Left ventricle myocardium inferior (tissue), 1 donor: ENCODE measurements around the gene KIF13A. TPM values are rescaled to one million over a fixed set of nuclear protein-coding genes. Genes with fewer than 3 reads are reported as not detected.

ENCODE experiments used
- DNase-seq: peaks from one replicate; pipeline ENCODE4 v3.0.0-alpha.2; 2020
- H3K27ac ChIP-seq: fragments of 200-600 bp; replicated peaks from 2 replicates; pipeline ENCODE4 v1.8.0; 2021
- H3K27me3 ChIP-seq: fragments of 200-600 bp; 2 replicates; pipeline ENCODE4 v1.8.0; 2021; ENCODE audit warnings: low read depth
- H3K36me3 ChIP-seq: fragments of 200-600 bp; 2 replicates; pipeline ENCODE4 v1.8.0; 2021
- H3K4me1 ChIP-seq: fragments of 200-600 bp; 2 replicates; pipeline ENCODE4 v1.8.0; 2021
- H3K4me3 ChIP-seq: fragments of 200-600 bp; 2 replicates; pipeline ENCODE4 v1.8.0; 2021; ENCODE audit warnings: mild to moderate bottlenecking, moderate library complexity
- H3K9me3 ChIP-seq: fragments of 200-600 bp; replicated peaks from 2 replicates; pipeline ENCODE4 v1.8.0; 2021
- CTCF ChIP-seq: fragments of 200-600 bp; IDR thresholded peaks from 2 replicates; pipeline ENCODE4 v1.8.0; 2021; ENCODE audit warnings: antibody characterized with exemption, mild to moderate bottlenecking, borderline replicate concordance
- intact Hi-C: fragments of 100-400 bp; cut with micrococcal nuclease; formaldehyde crosslinking; loops from one replicate; pipeline ENCODE4 v1.11.0; 2022
- total RNA-seq: library from RNA; stranded (reverse); fragmentation: NEBNext Ultra II Directional; extraction: Animal tissue kit (Norgen Biotek cat#: 25700); gene quantifications from one replicate; pipeline ENCODE4 v1.2.1, GENCODE V29; 2021
- donor health status: DM: no; HTN: yes; CAD: no; lungs with severe emphysema.

KIF13A gene
- total RNA-seq, 1 donor from 2014 or later = 85.7 TPM

DNA sequence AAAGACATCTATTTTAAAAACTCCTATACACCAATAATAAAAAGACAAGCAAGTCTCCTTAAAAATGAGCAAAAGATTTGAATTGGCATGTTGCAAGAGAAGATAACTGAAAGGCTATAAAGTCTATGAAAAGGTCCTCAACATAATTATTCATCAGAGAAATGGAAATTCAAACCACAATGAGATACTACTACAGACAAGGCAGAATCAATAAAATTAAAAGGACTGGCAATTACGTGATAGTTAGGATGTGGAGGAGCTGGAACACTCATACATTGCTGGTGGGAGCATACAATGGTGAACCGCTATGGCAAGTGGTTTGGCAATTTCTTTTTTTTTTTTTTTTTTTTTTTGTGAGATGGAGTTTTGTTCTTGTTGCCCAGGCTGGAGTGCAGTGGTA is 43.8 kb upstream of the KIF13A start:
- H3K27ac ChIP-seq = no peak overlapping the region
- DNase-seq = no peak
- no peaks in the 10 kb centered on the region for H3K36me3 ChIP-seq
- TF ChIP-seq CTCF = no peak
- H3K4me1 ChIP-seq = no peaks in the 10 kb centered on the region
- intact Hi-C loops = no loop called here
- no peak overlapping the region for H3K4me3 ChIP-seq
- no peaks in the 10 kb centered on the region for H3K9me3 ChIP-seq
- no peaks in the 10 kb centered on the region for H3K27me3 ChIP-seq

DNA sequence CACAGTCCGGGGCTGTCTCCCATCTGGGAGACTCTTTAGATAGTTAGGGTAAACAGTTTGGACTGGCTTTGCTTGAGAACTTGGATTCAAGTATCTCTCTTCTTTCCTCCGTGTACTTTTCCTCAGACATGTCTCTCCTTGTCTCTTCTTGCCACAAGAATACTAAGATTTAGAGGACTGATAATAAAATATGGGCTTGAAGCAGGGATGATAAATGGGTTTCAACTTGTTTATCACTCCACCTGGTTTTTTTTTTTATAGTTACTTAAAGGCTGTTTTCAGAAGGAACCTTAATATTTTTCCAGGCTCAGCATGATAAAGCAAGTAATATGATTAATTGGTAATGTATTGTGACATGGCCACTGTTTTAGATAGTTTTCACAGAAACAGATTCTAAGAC is 40.9 kb upstream of the KIF13A start:
- H3K9me3 ChIP-seq = no peaks in the 10 kb centered on the region
- H3K36me3 ChIP-seq = no peaks in the 10 kb centered on the region
- H3K4me1 ChIP-seq = no peaks in the 10 kb centered on the region
- no peak overlapping the region for H3K4me3 ChIP-seq
- H3K27ac ChIP-seq = no peak overlapping the region
- intact Hi-C loops = no loop called here
- no peak for DNase-seq
- no peak for TF ChIP-seq CTCF
- H3K27me3 ChIP-seq = no peaks in the 10 kb centered on the region

DNA sequence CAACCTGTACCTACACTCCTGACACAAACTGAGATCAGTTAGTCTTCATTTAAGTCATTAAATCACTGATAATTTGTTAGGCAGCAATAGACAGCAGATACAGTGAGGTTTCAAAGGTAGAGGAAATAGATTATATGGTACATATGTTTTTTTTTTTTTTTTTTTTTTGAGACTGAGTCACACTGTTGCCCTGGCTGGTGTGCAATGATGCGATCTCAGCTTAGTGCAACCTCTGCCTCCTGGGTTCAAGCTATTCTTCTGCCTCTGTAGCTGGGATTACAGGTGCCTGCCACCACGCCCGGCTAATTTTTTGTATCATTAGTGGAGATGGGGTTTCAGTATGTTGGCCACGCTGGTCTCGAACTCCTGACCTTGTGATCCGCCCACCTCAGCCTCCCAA is 38.2 kb upstream of the KIF13A start:
- Histone ChIP-seq H3K27me3 (no peaks in the 10 kb centered on the region), H3K4me1 (no peaks in the 10 kb centered on the region), H3K4me3 (no peak overlapping the region), H3K9me3 (no peaks in the 10 kb centered on the region), H3K27ac (no peak overlapping the region), H3K36me3 (no peaks in the 10 kb centered on the region)
- DNase-seq = no peak
- TF ChIP-seq CTCF = no peak
- intact Hi-C loops = no loop called here

DNA sequence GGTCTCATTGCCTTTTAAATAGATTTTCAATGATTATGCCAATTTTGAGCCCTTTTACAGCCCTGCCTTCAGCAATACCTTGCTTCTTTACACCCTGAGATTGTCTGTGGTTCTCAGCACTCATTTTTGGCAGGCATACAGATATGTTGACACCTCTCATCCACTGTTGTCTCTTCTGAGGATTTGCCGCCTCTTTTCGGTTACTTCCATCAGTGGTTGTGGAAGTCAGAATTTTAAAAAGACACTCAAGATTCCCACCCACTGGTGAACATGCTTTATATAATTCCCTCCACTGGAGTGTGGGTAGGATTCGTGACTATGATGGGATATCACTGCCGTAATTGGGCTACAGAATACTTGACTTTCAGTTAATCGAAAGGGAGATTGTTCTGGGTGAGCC is 37.4 kb upstream of the KIF13A start:
- H3K4me3 ChIP-seq = no peak overlapping the region
- H3K27ac ChIP-seq = no peak overlapping the region
- TF ChIP-seq CTCF = no peak
- no peaks in the 10 kb centered on the region for H3K36me3 ChIP-seq
- no peak for DNase-seq
- intact Hi-C loops = no loop called here
- H3K27me3 ChIP-seq = peaks cover 3% of the 10 kb centered on the region
- H3K4me1 ChIP-seq = no peaks in the 10 kb centered on the region
- H3K9me3 ChIP-seq = no peaks in the 10 kb centered on the region

GRCh38 chr6:18023891-18024290 is 36.5 kb upstream of the KIF13A start:
- TF ChIP-seq CTCF = no peak
- Histone ChIP-seq H3K4me3 (no peak overlapping the region), H3K9me3 (no peaks in the 10 kb centered on the region), H3K27ac (no peak overlapping the region), H3K36me3 (no peaks in the 10 kb centered on the region), H3K27me3 (peaks cover 9% of the 10 kb centered on the region), H3K4me1 (no peaks in the 10 kb centered on the region)
- DNase-seq = no peak
- intact Hi-C loops = no loop called here
